ENCODE data around the gene SPNS3. TPM values are rescaled to one million over a fixed set of nuclear protein-coding genes. Genes with fewer than 3 reads are reported as not detected.

SPNS3 gene
- total RNA-seq, 1 donor from 2014 or later, result not detected

DNA sequence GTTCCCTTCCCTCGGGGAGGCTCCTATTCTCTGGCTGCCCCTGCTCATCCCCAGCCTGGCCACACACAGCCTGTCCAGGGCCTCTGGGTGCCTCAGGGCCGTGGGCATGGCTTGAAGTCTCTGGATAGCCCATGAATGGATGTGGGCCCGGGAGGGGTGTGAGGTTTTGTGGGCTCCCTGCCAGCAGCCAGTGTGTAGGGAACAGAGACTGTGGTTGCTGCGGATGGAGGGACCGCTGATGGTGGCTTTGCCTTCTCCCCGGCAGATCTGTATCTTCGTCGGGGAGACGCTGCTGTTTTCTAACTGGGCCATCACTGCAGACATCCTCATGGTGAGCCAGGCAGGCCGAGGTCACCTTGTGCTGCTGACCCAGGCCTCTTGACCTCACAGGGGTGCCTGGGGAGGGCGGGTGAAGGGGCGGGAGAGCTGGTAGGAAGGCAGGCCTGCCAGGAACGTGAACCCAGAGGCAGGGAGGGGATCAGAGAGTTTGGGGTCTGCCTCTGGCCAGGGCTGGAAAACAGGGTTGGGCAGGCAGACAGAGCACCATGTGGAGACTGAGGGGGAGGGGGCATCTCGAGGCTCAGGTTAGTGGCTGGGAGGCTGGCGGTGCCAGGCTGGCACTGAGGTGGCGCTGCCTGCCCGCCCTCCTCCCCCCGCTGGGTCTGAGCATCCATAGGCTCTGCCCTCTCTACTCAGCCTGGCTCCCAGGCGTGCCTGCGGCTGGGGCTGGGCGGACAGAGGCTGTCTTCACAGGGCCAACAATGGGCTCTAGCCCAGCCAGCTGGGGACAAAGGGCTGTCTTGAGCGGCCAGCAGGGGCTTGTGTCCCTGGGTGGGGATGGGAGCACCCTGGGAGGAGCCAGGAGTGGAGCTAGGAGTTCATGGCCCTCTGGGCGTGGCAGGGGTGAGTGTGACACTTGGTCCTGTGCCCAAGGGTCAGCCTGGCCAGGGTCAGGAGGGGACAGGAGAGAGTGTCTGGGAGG is 100.1 kb downstream of the SPNS3 start:
- H3K4me1 Mint-ChIP-seq (ENCODE audit: low read depth, unreplicated experiment), result peaks cover 7% of the 10 kb centered on the region
- peaks cover 6% of the 10 kb centered on the region for H3K9me3 Mint-ChIP-seq (ENCODE audit: unreplicated experiment)
- no peak for DNase-seq
- no peak overlapping the region for H3K4me3 Mint-ChIP-seq (ENCODE audit: unreplicated experiment)
- peaks cover 5% of the 10 kb centered on the region for H3K36me3 Mint-ChIP-seq (ENCODE audit: unreplicated experiment)
- peak overlapping the region; percentile 38 for H3K27ac Mint-ChIP-seq (ENCODE audit: unreplicated experiment)
- TF ChIP-seq, protein P1, sequence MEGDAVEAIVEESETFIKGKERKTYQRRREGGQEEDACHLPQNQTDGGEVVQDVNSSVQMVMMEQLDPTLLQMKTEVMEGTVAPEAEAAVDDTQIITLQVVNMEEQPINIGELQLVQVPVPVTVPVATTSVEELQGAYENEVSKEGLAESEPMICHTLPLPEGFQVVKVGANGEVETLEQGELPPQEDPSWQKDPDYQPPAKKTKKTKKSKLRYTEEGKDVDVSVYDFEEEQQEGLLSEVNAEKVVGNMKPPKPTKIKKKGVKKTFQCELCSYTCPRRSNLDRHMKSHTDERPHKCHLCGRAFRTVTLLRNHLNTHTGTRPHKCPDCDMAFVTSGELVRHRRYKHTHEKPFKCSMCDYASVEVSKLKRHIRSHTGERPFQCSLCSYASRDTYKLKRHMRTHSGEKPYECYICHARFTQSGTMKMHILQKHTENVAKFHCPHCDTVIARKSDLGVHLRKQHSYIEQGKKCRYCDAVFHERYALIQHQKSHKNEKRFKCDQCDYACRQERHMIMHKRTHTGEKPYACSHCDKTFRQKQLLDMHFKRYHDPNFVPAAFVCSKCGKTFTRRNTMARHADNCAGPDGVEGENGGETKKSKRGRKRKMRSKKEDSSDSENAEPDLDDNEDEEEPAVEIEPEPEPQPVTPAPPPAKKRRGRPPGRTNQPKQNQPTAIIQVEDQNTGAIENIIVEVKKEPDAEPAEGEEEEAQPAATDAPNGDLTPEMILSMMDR (IDR thresholded peaks at IDR 0.05; ENCODE audit: partially characterized antibody, unreplicated experiment), result no peak
- H3K27me3 Mint-ChIP-seq (ENCODE audit: unreplicated experiment), result peaks cover 11% of the 10 kb centered on the region

- H3K9me3 Mint-ChIP-seq (ENCODE audit: unreplicated experiment), result peaks cover 6% of the 10 kb centered on the region
- H3K27ac Mint-ChIP-seq (ENCODE audit: unreplicated experiment), result peak overlapping the region; percentile 33
- peaks cover 5% of the 10 kb centered on the region for H3K36me3 Mint-ChIP-seq (ENCODE audit: unreplicated experiment)
- TF ChIP-seq, protein P1 (IDR thresholded peaks at IDR 0.05; ENCODE audit: partially characterized antibody, unreplicated experiment), result no peak
- H3K27me3 Mint-ChIP-seq (ENCODE audit: unreplicated experiment), result peaks cover 9% of the 10 kb centered on the region
- H3K4me3 Mint-ChIP-seq (ENCODE audit: unreplicated experiment), result no peak overlapping the region
- DNase-seq, result no peak
- H3K4me1 Mint-ChIP-seq (ENCODE audit: low read depth, unreplicated experiment), result peaks cover 6% of the 10 kb centered on the region
Measured at GRCh38 chr17:4534515-4534914, 100.8 kb downstream of the SPNS3 start.

GRCh38 chr17:4534928-4535666 is 101.4 kb downstream of the SPNS3 start:
- H3K4me1 Mint-ChIP-seq (ENCODE audit: low read depth, unreplicated experiment), result peaks cover 3% of the 10 kb centered on the region
- no peak overlapping the region for H3K4me3 Mint-ChIP-seq (ENCODE audit: unreplicated experiment)
- DNase-seq, result no peak
- TF ChIP-seq, protein P1 (IDR thresholded peaks at IDR 0.05; ENCODE audit: partially characterized antibody, unreplicated experiment), result no peak
- H3K36me3 Mint-ChIP-seq (ENCODE audit: unreplicated experiment), result peaks cover 5% of the 10 kb centered on the region
- H3K27me3 Mint-ChIP-seq (ENCODE audit: unreplicated experiment), result peaks cover 7% of the 10 kb centered on the region
- H3K9me3 Mint-ChIP-seq (ENCODE audit: unreplicated experiment), result peaks cover 6% of the 10 kb centered on the region
- H3K27ac Mint-ChIP-seq (ENCODE audit: unreplicated experiment), result no peak overlapping the region

DNA sequence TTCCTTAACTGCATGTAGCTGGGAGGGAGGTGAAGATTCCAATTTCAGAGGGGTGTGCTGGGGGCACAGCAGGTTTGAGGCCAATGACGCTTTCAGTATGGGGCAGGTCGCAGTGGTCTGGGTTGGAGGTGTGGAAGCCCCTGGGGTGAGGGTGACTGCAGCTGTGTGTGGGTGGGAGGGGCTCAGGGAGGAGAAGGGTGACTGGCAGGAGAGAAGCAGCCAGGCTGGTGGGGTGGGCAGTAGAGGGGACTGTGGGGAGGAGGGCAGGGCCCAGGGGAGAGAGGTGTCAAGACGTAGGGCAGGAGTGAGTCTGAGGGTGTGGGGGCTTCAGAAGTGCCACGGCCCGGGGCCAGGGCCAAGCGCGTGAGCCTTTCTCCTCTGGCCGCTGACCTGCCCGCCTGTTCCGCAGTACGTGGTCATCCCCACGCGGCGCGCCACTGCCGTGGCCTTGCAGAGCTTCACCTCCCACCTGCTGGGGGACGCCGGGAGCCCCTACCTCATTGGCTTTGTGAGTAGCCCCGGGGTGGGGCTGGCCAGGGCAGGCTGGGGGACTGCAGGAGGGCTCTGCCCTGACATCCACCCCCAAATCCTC is 102.0 kb downstream of the SPNS3 start:
- peaks cover 3% of the 10 kb centered on the region for H3K4me1 Mint-ChIP-seq (ENCODE audit: low read depth, unreplicated experiment)
- no peak overlapping the region for H3K4me3 Mint-ChIP-seq (ENCODE audit: unreplicated experiment)
- peaks cover 4% of the 10 kb centered on the region for H3K9me3 Mint-ChIP-seq (ENCODE audit: unreplicated experiment)
- TF ChIP-seq, protein P1 (IDR thresholded peaks at IDR 0.05; ENCODE audit: partially characterized antibody, unreplicated experiment), result no peak
- H3K27me3 Mint-ChIP-seq (ENCODE audit: unreplicated experiment), result peaks cover 7% of the 10 kb centered on the region
- peaks cover 5% of the 10 kb centered on the region for H3K36me3 Mint-ChIP-seq (ENCODE audit: unreplicated experiment)
- H3K27ac Mint-ChIP-seq (ENCODE audit: unreplicated experiment), result no peak overlapping the region
- peak; percentile 24 for DNase-seq
